Skeletal muscle tissue (tissue), 4 donors: ENCODE measurements around the gene IFITM2. TPM values are rescaled to one million over a fixed set of nuclear protein-coding genes. Genes with fewer than 3 reads are reported as not detected.
A peak's percentile ranks its signal among the peaks of the same experiment; 100 is the strongest.
"Not testable (repeated sequence)": the region's sequence is repeated elsewhere in the genome, so short reads cannot be mapped to it uniquely, and the experiment has no call there.

ENCODE experiments used
- H3K27ac ChIP-seq: one replicate; pipeline ENCODE4 v1.7.0; 2013; ENCODE audit warnings: mild to moderate bottlenecking, low read depth, low read length, inconsistent platforms
- H3K27me3 ChIP-seq, 3 donors: one replicate each; pipeline ENCODE4 v1.7.0; 2013; ENCODE audit warnings: low read length in 3 of 3; ENCODE audit not compliant: control insufficient read depth in 3 of 3, insufficient read depth in 3 of 3
- H3K36me3 ChIP-seq, 3 donors: one replicate each; pipeline ENCODE4 v1.7.0; 2013; ENCODE audit warnings: low read length in 3 of 3; ENCODE audit not compliant: control insufficient read depth in 3 of 3, insufficient read depth in 3 of 3
- H3K4me1 ChIP-seq, 3 donors: one replicate each; pipeline ENCODE4 v1.7.0; 2013; ENCODE audit warnings: low read length in 3 of 3, mild to moderate bottlenecking in 3 of 3; ENCODE audit not compliant: control insufficient read depth in 3 of 3, insufficient read depth in 3 of 3
- H3K4me3 ChIP-seq, 3 donors: one replicate each; pipeline ENCODE4 v1.7.0; 2013; ENCODE audit warnings: low read length in 3 of 3
- H3K9ac ChIP-seq, 3 donors: one replicate each; pipeline ENCODE4 v1.7.0; 2013; ENCODE audit warnings: low read length in 3 of 3, mild to moderate bottlenecking in 3 of 3, moderate library complexity in 2 of 3, low read depth in 1 of 3
- H3K9me3 ChIP-seq, 3 donors: one replicate each; pipeline ENCODE4 v1.7.0; 2013; ENCODE audit warnings: low read length in 3 of 3; ENCODE audit not compliant: control insufficient read depth in 3 of 3
- total RNA-seq: library from RNA; depleted of rRNA; stranded (reverse); fragments of >200 nt; gene quantifications from one replicate; pipeline ENCODE4 v1.2.3, GENCODE V29; 2014
- donor health status: Osteomylitis.

Gene IFITM2
- total RNA-seq, 1 donor from 2014 or later, result 6.3 TPM

- Histone ChIP-seq H3K27me3 (peaks cover 18 to 31% (median 30%) of the 10 kb centered on the region in 3 donors), H3K4me1 (peaks cover 3 to 11% (median 7%) of the 10 kb centered on the region in 3 donors), H3K9me3 (no peaks in the 10 kb centered on the region), H3K9ac (no peak within 1 kb of the TSS), H3K36me3 (peaks cover 0 to 2% (median 0%) of the 10 kb centered on the region in 3 donors), H3K27ac (no peak within 1 kb of the TSS), H3K4me3 (no peak within 1 kb of the TSS)
Observed at GRCh38 chr11:299081-299891, 8.3 kb upstream of the IFITM2 start, which contains the start of gene IFITM5. Gene IFITM5 (minus strand): TSS chr11:299526. CDS start chr11:299490, 36 bp downstream.

- Histone ChIP-seq H3K9me3 (no peaks in the 10 kb centered on the region), H3K4me3 (no peak overlapping the region), H3K4me1 (peaks cover 5 to 11% (median 9%) of the 10 kb centered on the region in 3 donors), H3K36me3 (no peaks in the 10 kb centered on the region), H3K9ac (no peak overlapping the region), H3K27me3 (peaks cover 18 to 31% (median 27%) of the 10 kb centered on the region in 3 donors), H3K27ac (no peak overlapping the region)
Observed at GRCh38 chr11:299951-300735, 7.5 kb upstream of the IFITM2 start.

GRCh38 chr11:303363-303762 is 4.3 kb upstream of the IFITM2 start:
- Histone ChIP-seq H3K27me3 (peaks cover 10 to 20% (median 19%) of the 10 kb centered on the region in 3 donors), H3K4me1 (peaks cover 8 to 18% (median 17%) of the 10 kb centered on the region in 3 donors), H3K36me3 (no peaks in the 10 kb centered on the region), H3K9me3 (no peaks in the 10 kb centered on the region), H3K9ac (no peak overlapping the region), H3K27ac (no peak overlapping the region), H3K4me3 (no peak overlapping the region)

DNA sequence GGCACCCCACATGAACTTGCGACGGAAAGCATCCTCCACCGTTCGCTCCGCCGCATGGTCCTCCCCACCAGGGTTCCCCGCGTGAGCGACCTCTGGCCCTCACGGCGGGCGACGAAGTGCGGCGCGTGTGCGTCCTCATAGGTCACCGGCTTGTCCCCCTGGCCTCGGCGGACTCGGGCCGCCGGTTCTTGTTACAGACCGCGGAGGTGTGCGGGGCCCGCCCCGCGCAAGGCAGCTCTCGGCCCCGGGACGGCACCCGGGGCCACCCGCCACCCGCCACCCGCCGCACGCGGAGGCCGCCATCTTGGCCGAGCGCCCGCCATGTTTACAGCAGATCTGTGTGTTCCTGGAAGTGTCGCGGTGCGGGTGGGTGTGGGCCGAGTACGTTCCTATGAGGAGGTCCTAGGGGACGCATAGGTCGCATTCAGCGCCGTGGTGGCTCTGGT is 3.5 kb upstream of the IFITM2 start:
- no peak overlapping the region for H3K9ac ChIP-seq
- peaks cover 8 to 19% (median 17%) of the 10 kb centered on the region in 3 donors for H3K4me1 ChIP-seq
- H3K27me3 ChIP-seq, result peaks cover 11 to 17% (median 12%) of the 10 kb centered on the region in 3 donors
- no peaks in the 10 kb centered on the region for H3K9me3 ChIP-seq
- no peak overlapping the region for H3K4me3 ChIP-seq
- no peaks in the 10 kb centered on the region for H3K36me3 ChIP-seq
- no peak overlapping the region for H3K27ac ChIP-seq

- H3K9ac ChIP-seq, result no peak overlapping the region
- H3K4me1 ChIP-seq, result peaks cover 12 to 22% (median 20%) of the 10 kb centered on the region in 3 donors
- H3K27me3 ChIP-seq, result peaks cover 5 to 17% (median 13%) of the 10 kb centered on the region in 3 donors
- no peaks in the 10 kb centered on the region for H3K36me3 ChIP-seq
- no peak overlapping the region for H3K4me3 ChIP-seq
- H3K9me3 ChIP-seq, result no peaks in the 10 kb centered on the region
- no peak overlapping the region for H3K27ac ChIP-seq
Observed at GRCh38 chr11:304915-305843, 2.4 kb upstream of the IFITM2 start.

- peak overlapping the region; percentile 13 for H3K27ac ChIP-seq
Observed at GRCh38 chr11:305844-306211, 1.8 kb upstream of the IFITM2 start.

GRCh38 chr11:306645-307371 is 808 bp upstream of the IFITM2 start:
- H3K4me3 ChIP-seq, result no peak overlapping the region
- peaks cover 2 to 15% (median 10%) of the 10 kb centered on the region in 3 donors for H3K27me3 ChIP-seq
- H3K4me1 ChIP-seq, result peaks cover 12 to 24% (median 18%) of the 10 kb centered on the region in 3 donors
- H3K9me3 ChIP-seq, result no peaks in the 10 kb centered on the region
- no peaks in the 10 kb centered on the region for H3K36me3 ChIP-seq
- peak overlapping the region in 2 of 3 donors; percentile 8 to 53 for H3K9ac ChIP-seq
- H3K27ac ChIP-seq, result peak overlapping the region; percentile 87

More at GRCh38 chr11:305844-306211, 1.8 kb upstream of the IFITM2 start:
- Histone ChIP-seq H3K4me1 (peaks cover 12 to 22% (median 18%) of the 10 kb centered on the region in 3 donors), H3K4me3 (no peak overlapping the region), H3K9ac (no peak overlapping the region), H3K9me3 (no peaks in the 10 kb centered on the region), H3K36me3 (no peaks in the 10 kb centered on the region), H3K27me3 (peaks cover 0 to 12% (median 10%) of the 10 kb centered on the region in 3 donors)

GRCh38 chr11:308740-309665 is 1.4 kb downstream of the IFITM2 start:
- Histone ChIP-seq H3K4me1 (peaks cover 18 to 40% (median 27%) of the 10 kb centered on the region in 3 donors), H3K4me3 (peak overlapping the region; percentile 66 to 76 (median 73)), H3K27me3 (peaks cover 7 to 19% (median 10%) of the 10 kb centered on the region in 3 donors), H3K9ac (peak overlapping the region; percentile 43 to 73 (median 70)), H3K27ac (peak overlapping the region; percentile 87)
- H3K9me3 ChIP-seq, H3K36me3 ChIP-seq: not testable (repeated sequence)
